ENCODE results near the gene CDYL.
A peak's percentile ranks its signal among the peaks of the same experiment; 100 is the strongest.

The CDYL gene

DNA sequence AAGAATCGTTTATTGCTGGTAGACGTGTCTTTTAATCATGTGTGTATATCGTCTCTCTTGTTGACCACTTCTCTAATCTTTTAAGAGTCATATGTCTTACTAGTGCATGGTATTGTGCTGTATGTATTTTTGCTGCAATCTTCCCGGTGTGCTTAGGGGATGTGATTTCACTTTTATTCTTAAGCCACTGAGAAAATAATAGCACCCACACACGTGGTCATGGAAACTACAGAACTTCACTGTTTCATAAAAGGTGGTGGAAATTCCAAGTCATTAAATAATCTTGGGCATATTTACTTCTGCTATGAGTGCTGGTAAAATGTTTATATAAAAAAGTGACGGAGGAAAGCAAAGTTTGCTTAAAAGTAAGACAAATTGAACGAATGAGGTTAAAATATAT lies 3.0 kb upstream of the CDYL start:
- no peak for DNase-seq

DNA sequence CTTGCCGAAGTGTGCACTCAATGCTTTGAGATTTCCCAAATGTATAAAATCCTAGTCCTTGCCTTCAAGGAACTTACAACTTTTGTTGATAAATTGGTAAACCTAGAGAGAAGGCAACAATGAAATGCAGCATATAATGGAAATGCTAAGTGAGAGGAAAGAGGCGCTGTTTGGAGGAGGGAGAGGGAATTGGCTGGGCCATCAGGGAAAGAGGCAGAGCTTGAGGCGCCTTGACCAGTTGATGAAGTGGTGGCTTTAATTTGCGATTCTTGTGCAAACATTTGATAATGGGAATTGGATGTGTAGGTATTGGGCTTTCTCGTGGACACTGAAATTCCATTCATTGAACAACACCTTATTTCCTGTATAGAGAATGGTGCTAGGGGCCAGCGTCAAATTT lies 1.9 kb upstream of the CDYL start:
- no peak for DNase-seq

DNA sequence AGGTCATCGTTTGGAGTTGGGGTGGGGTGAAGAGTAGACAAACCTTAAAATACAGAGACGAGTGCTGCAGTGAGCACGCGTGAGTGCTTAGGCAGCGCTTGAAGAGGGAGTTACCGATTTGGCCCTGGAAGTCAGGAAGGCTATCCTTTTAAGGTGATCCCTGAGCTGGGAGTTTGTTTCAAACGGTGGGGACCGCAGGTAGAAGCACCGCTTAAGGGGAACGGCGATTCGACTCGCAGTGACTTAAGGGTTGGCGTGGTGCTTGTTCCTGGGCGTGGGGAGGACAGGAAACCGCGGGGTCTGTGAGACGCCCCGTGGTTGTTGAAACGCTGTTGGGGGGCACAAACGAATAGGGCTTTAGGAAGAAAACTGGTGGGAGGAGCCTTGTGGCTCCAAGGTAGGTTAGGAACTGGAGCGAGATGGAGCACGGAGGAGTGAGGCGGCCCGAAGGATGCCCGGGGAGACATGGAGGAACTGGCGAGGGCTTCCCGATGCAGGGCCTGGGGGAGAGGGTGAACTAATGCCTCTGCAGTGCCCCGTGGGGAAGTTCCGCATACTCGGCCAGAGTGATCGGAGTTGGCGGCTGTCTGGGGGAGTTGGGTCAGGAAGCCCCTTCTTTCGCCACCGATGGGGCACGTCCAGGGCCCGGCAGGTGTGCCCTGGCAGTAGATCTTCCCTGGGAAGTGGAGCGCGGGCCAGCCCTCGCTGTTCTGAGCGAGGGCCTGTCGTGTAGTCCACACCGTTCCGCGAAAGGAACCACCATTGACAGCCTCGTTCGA lies 1.3 kb upstream of the CDYL start:
- DNase-seq = peak; percentile 80

DNA sequence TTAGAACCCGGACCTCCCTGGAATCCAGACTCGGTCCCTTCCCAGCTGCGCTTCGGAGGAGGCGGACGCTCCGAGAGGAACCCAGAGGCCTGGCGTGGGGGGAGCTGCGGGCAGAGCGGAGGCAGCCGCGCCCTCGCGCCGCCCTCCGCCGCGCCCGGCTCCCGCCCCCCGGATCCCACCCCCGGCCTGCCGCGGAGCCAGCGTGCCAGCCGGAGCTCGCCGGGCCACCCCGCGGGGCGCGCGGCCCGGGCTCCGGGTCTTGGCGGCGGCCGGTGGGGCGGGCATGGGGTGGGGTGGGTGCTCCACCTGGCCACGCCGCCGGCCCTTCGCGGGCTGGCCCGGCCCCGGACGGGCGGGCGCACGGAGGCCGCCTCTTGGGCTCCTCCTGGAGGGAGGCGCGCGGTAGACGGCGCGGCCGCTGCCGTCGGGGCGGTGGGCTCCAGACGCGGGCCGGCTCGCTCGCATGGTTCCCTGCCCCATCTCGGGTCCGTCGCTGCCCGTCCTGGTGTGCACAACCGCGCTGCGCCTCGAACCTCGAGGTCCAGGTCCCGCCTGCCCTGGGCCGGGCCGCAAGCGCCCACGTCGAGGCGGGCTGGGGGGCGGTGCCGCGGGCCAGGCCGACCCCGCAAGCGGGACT lies 592 bp upstream of the CDYL start:
- peak; percentile 93 for DNase-seq

DNA sequence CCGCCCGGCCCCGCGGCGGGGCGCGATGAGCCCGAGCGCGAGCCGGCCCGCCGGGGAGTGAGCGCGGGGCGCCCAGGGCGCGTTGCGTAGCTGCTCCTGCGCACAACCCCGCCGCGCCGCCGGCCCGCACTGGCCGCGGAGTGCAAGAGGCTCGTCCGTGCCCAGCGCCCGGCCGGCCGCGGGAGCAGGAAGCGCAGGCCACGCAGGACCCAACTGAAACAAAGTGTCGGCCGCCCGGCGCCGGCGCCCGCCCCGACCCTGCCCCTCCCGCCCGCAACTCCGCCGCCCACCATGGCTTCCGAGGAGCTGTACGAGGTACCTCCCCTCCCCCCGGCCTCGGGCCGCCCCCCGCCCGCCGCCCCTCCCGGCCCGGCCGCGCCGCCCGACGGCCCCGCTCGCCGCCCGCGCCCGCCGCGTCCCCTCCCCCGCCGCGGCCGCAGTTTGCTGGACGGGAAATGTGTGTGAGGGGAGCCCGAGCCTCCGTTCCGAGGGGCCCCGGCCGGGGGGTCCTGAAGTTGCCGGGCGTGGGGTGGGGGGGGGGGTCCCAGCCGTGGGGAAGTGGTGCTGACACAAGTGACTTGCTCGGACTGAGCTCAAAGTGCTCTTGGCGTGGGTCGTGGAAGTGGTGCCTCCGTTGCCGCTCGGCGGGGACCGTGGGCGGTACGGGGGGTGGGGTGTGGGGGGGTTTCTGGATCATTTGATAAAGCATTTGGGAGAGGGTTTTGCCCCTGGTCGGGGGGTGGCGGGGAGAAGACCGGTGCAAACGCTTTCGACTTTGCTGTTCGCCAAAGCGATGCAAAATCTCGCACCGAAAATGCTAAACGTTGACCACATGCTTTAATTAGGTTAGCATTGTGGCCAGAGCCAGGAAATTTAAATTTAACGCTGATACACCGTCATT lies 539 bp downstream of the CDYL start:
- peak; percentile 55 for DNase-seq

DNA sequence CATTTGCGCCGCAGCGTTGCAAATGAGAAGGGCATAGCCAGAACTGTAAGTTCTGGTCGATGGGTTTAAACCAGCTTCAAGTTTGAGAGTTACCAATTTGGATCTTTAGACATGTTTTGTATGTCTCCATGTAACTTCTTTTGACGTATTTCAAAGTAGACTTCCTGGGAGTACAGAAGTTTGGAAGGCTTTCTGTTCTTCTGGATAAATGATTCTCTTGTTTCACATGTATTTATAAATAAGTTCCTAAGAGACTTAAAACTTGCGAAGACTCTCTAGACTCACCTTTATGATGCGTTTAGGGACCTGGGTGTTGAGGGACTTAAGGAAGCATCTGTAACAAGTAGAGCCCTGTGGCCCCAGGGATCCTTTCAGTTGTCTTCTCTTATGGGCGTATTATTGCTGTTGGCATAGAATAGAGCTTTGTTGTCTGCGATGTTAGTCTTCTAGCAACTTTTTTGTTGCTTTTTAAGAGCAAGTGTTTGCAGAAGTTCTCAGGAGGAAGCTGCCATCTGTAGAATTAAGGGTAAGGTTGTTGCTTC lies 1.3 kb downstream of the CDYL start:
- no peak for DNase-seq

DNA sequence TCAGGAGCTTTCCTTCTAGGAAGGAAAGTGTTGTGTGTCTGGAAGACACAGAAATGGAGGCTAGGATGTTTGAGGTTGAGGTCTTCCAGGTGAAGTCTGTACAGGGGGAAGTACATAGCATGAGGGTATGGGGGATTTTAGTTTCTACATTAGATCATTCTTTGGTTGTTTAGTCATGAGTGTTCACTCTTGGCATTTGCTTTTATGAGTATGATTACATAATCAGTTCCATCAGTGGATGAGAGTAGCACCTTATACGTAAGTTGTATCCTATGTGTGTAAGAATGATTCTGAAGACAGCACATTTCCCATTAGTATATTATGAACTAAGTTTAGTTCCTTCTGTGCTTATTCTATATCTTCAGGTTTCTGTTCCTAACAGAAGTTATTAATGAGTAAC lies 1.9 kb downstream of the CDYL start:
- DNase-seq = no peak

DNA sequence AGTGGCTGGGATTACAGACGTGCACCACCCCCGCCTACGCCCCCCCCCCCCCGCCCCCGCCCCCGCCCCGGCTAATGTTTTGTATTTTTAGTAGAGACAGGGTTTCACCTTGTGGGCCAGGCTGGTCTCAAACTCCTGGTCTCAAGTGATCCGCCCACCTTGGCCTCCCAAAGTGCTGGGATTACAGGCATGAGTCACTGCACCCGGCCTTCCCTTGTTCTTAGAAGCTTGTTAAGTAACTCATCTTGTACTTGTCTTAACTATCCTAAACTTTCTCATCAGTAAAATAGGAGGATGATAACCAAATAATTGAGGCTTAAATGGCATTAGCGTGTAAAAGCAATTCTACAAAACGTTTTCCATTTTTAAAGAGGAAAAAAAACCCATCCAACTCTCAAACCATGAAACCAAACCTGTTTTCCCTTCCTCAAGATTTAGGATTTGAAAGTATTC lies 4.2 kb downstream of the CDYL start:
- DNase-seq = no peak

DNA sequence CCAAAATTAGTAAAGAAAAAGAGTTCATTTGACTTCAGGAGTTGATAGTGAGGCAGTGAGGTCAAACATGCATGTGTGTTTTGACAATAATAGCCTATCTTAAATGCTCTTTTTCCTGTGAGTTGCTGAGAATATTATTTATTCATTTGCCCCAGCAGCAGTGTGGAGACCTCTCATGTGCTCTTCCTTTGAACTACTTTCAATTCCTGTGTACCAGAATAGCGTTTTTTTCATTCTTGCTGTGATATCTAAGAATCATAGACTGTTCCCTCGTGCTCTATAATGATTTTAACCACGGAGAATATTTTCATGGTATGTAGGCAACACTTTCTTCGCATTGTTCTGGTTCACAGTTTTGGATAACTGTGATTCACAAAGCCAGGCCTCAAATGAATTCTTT lies 5.2 kb downstream of the CDYL start:
- no peak for DNase-seq

DNA sequence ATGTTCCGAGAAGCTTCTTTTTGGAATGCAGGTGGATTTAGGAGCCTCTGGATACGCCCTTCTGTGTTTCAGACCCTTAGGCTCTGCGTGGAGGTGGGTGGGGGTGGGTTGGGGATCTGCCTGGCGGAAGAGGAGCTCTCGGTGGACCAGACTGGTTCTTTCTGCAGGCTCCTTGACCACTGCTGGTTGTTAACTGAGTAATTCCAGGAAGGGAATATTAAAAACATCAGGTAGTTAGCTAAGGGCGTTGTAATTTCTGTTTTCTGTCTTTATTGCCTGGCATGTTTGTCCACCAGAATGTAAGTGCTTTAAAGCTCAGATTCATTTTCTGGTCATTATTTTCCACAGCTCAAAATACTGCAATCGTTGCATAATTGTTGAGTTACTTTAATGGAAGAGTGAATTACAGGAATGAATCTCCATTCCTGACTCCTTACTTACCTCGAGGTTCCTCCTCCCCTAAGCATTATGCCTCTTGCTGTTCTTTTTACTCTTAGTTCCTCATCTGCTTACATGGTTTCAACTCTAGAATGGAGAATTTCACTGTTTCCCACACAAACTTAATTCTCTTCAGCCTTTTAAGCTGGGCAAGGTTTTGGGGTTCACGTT lies 5.9 kb downstream of the CDYL start:
- DNase-seq = no peak

DNA sequence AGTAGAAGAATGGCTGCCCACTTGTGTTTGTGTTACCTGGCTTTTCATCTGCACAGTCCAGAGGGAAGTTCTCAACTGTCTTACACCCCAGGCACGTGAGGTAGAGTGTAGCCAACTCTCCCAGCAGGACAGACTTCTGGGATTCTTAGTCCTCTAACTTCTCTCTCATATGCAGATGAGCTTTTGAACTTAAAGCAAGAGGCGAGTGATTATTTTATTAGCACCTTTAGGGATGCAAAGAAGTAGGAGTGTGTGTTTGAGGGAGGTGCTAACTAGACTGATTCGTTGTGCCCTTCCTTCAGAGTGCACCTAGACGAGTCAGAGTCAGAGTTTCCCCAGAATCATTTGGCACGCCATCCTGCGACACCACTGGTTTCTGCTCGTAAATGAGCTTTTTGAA lies 10.8 kb downstream of the CDYL start:
- no peak for DNase-seq

DNA sequence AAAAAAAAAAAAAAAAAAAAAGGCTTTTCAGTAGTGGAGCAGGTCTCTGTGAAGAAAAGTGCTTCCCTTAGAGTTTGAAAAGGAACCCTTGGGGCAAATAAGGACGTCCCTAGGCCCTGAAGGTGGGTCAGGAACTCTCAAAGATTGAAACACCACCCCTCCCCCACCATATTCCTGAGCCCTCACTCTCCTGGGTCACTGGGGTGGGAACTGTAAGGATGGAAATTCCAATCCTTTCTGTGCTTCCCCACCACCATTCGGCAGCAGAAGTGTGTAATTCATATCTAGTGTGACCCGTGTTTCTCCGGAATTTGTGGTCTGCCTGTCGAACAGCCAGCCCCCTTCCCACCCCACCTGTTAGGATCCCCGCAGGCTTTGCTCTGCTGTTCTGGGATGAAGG lies 12.3 kb downstream of the CDYL start:
- DNase-seq = no peak

DNA sequence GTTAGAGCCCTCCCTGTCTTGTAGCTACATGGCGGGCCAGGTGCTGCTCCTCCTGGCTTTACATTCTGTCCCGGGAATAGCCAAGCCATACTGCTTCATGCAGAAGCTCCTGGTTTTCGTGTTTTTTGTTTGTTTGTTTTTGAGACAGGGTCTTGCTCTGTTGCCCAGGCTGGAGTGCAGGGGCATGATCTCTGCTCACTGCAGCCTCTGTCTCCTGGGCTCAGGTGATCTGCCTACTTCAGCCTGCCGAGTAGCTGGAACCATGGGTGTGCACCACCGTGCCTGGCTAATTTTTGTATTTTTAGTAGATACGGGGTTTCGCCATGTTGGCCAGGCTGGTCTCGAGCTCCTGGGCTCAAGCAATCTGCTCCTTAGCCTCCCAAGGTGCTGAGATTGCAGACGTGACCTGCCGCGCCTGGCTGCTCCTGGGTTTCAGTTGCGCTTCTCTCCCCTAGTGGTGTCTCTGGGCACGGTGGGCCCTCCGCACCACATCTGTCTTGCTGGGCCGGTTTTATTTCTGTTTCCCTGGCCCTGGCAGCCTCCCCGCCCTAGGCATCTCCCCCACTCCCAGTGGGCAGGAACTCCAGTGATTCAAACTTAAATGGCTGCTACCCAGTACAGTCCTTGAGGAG lies 12.9 kb downstream of the CDYL start:
- DNase-seq = no peak

DNA sequence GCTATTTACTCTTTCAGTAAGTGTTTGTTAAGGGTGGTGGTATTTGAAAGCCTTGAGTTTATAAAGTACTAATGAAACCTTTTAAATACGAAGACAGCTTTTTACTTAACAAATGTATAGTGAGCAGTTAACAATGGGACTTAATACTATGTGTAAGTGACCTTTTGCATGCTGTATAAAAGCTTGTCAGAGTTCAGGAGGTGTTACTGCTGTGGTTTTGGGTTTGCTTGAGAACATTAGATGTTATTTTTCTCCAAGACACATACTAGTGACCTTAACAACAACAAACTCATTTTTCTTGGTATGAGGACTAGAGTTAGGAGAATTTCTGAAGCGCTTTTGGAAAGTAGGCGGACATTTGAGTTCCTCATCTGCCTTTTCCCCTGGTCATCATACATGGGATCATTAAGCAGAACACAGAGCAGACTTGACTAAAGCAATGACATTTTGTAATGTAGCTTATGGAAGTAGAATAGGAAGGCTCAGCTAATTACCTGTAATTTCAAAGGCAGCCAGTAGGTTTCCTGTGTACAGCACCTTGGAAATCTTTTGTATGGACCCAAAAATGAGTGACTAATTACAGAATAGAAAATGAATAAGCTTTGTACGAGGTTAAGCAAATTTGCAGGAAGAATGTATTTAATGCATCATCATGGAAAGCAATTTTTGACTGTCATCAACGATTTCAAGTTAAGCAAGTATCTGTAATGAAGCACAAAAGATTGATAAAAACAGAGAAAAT lies 14.1 kb downstream of the CDYL start:
- DNase-seq = no peak

DNA sequence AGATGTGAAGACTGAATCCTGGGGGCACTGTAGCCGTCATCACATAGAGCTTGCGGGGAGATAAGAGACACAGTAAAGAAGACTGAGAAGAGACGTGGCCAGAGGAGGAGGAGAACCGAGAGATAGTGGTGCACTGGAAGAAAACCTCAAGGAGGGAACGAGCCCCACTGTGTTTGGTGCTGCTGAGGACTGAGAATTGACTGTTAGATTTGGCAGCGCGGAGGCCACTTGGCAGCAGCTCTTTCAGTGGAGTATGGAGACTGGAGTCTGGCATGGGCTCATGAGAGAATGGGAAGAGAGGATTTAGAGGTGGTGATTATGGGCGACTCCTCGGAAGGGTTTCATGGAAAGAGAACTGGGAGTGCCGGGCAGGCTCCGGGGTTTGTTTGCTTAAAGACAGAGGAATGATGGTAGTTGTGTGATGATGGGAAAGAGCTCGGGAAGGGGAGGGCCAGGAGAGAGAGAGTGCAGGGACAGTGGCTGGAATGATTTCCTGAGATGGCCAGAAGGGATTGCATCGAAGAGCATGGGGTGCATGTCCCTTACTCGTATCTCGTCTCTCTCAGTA lies 18.0 kb downstream of the CDYL start:
- no peak for DNase-seq

DNA sequence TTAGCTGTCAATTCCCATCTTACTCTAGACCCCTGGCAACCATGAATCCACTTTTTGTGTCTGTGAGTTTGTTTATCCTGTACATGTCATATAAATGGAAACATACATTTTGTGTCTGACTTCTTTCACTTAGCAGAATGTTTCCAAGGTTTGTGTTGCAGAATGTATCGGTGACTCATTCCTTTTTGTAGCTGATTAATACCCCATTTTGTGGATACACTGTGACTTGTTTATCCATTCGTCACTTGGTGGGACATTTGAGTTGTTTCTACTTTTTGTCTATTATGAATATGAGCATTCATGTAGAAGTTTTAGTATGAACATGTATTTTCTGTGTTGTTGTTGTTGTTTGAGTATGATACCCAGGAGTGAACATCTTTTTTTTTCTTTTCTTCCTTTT lies 21.4 kb downstream of the CDYL start:
- no peak for DNase-seq

DNA sequence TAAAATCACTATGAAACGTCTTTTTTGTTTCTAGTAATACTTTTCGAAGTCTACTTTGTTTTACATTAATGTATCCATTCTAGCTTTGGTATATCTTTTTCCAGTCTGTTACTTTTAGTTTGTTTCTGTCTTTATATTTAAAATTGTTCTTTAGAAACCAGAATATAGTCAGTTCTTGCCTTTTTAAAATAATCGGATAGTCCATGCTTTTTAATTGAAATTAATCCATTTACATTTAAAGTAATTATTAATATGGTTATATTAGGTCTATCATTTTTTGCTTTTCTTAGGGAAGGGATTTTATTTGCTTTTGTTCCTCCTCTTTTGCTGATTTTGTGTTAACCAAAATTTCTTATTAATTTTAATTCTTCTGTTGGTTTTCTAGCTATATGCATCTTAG lies 23.7 kb downstream of the CDYL start:
- no peak for DNase-seq

DNA sequence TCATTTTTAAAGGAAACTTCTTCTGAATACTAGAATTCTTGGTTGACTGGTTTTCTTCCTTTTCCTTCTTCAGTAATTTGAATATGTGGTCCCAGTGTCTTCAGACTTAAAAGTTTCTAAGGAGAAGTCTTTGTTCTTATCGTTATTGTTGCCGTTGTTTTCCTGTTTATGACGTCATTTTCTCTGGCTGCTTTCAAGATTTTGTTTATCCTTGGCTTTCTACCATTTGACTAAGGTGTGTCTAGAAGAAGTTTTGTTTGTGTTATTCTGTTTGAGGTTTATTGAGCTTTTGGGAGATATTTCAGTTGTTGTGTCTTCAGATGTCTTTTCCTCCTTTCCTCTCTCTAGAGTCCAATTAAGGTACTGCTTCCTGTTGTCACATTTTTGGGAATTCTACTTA lies 24.5 kb downstream of the CDYL start:
- DNase-seq = no peak

DNA sequence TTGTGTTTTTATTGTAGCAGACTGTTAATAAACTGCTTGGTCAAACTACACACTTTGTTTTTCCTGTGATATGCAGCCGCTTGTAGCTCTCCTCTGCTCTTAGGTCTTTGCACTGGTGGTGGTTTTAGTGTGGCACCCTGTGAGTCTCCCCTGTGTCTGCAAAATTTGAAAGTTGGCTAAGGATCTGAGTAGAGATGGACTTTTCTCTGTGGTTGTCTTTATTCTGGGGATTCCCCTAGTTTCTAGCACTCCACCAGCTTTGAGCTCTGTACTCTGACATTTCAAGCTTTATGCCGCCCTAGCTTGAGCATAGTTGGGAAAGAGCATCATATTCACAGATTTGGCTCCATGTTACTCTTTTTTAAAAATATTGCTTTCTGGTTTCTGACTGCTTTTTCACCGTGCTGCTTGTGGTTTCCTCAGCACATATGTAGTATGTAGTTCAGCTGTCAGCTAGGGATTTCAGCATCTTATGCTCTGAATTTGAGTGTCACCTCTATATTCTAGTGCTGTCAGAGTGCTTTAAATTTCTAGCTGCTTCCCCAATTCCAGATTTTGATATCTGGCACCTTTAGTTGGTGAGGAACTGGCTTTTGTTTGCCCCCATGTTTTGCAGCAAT lies 25.4 kb downstream of the CDYL start:
- no peak for DNase-seq

DNA sequence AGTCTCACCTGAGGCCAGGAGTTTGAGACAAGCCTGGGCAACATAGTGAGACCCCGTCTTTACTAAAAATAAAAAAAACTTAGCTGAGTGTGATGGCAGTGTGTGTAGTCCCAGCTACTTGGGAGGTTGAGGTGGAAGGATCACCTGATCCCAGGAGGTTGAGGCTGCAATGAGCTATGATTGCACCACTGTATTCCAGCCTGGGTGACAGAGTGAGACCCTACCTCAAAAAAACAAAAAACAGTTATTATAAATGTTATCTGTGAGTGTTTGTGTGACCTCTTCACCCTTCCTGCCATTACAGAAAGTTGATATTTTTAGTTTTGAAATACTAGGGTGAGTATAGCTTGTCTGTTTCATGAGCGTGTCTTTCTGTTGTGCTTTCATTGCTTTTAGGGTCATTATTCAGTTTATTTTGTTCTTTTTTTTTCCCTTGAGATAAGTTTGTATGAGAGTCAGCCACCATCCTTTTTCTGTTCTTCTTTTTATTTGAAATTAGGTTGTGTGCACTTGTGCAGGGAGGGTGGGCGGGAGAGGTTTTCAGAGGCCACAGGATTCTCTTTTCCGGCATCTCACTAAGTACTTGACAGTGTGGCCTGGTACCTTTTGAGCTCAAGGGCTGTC lies 26.2 kb downstream of the CDYL start:
- DNase-seq = no peak

Data from right kidney (tissue), 1 donor.